IPS DF 4.7 (cell line): Measurements from ENCODE around the gene RYR2.
"Not testable (repeated sequence)": the region's sequence is repeated elsewhere in the genome, so short reads cannot be mapped to it uniquely, and the experiment has no call there.

ENCODE experiments used
- DNase-seq: peaks from one replicate; pipeline ENCODE4 v3.0.0-alpha.2; 2013; ENCODE audit warnings: low spot score; ENCODE audit errors: extremely low read depth

RYR2 gene

DNA sequence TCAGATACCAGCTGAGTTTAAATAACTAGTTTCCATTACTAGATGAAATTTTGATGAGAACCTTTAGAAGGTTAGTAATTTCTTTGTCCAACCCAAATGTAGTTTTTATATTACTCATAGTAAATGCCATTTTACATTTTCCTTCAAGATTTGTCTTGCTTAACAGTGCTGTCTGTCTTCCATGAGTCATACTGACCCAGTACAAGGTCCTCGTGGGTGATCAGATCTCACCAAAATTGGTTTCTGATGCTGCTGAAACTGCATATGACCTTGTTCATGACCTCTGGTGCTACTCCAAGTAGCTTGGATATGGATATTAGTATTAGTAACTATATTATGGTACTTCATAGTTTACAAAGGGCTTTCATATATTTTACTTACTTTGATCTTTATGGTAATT is 207.1 kb downstream of the RYR2 start:
- DNase-seq, result no peak

DNA sequence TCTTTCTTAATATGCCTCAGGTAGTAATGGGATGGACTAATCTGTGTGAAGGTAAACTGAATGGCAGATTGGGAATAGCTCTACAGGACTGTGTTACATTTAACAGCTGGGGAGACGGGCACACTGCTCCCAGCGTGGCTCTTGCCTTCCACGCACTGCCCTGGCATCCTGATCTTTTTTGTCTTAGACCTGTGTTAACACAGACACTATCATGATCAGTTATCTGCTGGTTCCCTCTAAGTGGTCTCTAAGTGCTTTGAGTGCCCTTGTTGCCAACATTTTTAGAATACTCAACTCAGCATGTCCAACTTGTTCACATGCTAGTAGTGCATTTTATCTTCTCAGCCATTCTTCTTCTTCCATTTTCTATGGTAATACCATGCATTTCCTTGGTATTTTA is 208.1 kb downstream of the RYR2 start:
- DNase-seq, result no peak

DNA sequence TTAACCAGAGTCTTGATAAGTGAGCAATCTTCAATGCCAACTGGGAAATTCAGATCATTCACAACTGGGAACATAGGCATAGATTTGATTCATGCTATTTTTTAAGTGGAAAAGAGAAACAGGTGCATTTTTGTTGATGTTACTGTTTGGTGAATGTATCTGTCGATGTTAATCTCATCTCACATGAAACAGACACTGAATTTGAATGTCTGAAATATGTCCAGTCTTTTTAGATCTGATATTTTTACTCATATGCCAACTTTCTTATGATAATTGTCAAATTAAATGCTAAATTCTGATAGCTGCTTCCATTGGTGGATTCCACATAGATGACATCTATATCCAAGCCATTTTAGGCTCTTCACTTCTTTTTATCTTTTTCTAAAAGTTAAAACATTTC is 213.1 kb downstream of the RYR2 start:
- DNase-seq, result no peak

DNA sequence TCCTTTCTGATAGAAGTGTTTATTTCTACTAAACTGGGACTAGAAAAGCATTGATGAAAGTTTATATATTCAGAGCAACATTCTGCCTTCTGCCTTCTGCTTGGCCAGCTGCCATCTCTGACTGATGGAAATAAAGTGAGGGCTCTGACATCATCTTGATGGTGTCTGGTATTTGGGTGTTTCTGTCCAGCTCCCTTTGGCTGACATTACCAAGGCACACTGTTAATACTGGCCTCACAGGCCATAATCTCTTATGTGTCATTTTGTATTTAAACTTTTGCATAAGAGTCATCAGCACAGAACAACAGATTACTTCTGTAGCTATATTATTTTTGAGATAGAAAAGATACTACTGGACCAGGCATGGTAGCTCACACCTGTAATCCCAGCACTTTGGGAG is 216.9 kb downstream of the RYR2 start:
- no peak for DNase-seq

DNA sequence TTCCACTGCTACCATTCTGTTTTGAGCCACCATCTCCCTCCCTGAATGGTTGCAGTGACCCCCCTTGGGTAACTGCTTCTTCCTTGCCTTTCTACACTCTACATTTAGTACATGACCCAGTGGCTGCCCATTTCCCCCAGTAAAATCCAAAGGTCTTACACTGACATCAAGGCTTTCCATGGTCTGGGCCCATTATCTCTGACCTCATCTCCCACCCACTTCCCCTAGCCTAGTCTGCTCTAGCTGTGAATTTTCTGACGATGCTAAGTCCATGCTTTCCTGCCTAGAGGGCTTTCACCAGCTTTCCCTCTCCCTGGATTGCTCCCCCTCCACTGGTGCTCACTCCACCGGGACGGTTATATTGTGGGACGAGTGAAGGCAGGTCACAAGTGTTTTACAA is 219.2 kb downstream of the RYR2 start:
- no peak for DNase-seq

DNA sequence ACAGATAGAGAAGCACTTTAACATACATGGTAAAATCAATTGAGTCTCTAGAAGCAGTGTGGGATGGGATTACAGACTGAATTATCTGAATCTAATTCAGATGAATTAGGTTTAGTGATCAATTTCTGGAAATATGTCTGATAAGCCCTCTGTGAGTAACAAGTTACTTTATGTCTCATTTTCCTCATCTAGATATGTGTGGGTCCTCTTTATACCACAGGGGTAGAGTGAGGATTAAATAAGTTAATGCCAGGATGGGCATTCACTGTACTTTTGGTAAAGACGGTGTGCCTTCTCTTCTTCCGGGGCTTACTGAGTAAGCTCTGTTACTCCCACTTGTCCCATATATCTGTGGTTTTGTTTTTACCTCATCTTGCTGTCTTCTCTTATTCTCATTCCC is 225.8 kb downstream of the RYR2 start:
- no peak for DNase-seq

DNA sequence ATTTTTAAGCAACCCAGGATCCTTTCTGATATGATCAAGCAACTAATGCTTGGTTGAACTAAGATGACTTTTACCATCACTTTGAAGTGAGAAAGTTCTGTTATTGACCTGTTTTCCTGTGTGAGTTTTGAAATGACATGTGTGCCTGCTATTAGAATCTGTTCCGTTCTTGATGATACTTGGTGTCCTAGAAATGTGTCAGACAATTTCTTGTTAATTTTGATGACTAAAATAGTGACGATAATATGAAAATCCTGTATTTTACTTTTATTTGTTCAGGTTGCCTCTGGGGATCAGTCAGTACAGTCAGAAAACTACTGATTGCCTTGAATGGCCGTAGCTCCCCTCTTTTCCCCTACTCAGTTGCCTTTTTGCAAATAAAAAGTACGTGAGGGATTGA is 228.0 kb downstream of the RYR2 start:
- no peak for DNase-seq

DNA sequence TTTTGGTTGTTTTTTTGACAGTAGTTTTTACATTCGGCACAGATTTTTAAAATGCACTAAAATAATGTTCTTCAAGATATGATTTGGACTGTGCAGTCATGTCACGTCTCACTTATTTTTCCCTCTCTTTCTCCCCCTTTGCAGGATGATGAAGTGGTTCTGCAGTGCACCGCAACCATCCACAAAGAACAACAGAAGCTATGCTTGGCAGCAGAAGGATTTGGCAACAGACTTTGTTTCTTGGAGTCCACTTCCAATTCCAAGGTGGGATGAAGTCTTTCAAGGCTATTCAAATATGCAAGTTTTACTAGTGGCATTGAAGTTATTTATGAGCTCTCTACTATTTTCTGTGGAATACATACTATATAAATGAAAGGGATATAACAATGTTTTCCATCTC is 228.4 kb downstream of the RYR2 start:
- no peak for DNase-seq

DNA sequence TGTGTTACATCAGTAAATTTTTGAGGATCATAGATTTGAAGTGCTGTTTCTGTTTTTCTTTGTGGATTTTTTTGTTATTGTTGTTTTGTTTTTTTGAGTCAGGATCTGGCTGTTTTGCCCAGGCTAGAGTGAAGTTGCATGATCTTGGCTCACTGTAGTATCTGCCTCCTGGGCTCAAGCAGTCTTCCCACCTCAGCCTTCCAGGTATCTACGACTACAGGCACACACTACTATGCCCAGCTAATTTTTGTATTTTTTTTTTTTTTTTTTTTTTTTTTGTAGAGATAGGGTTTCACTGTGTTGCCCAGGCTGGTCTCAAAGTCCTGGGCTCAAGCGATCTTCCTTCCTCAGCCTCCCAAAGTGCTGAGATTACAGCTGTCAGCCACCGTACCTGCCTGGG is 236.0 kb downstream of the RYR2 start:
- not testable (repeated sequence) for DNase-seq

DNA sequence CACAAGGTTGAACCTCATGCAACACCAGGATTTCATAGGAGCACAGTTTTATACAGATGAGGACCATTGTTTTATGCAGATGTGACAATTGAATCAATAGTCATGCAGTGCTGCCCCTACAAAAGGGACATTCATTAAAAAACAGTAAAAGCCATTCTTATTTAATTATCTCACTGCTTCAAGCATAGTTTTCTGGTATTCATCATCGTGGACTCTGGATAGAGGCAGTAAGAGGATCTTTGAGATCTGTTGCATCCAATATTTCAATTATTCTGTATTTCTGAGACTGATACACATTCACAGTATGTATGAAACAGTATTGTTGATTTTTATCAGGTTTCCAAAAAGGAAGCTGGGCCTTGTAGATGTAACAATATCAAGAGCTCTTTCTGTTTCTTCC is 237.6 kb downstream of the RYR2 start:
- no peak for DNase-seq

DNA sequence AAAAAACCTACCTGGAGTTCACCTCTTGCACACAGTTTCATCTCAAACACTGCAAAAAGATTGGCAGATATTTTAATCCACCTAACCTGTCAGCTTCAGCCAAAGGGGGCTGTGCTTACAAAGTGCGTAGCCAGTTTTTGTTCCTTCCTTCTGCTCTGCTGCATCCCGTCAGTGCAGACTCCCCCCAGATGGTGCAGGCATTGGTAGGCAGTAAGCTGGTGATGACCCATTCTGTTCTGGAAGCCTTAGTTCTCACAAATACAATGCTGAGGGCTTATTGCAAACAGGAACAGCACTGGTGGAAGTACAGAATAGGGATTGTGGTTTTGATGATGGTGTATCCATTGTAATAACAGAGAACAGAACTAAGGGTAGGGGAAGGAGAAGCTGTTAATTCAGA is 239.5 kb downstream of the RYR2 start:
- no peak for DNase-seq

DNA sequence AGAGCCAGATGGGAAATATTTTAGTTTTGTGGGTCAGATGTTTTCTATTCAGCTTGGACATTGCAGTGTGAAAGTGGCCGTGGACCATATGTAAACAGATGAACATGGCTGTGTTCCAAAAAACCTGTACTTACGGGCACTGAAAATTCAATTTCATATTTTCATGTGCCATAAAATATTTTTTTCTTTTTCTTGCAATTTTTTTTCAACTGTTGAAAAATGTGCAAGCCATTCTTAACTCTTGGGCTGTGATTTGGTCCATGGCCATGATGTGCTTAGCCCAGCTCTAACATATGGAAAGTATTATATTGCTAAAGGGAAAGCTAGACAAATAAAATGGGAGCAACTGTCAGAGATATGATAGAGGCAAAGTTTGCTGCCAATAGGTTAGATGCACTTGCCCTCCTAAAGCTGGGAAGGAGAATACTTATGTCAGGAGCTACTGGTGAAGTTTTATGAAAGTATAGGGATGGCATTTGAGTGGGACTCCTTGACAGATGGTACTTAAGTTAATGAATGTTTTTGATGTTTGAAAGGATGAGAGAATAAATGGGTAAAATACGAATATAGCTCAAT is 240.3 kb downstream of the RYR2 start:
- DNase-seq, result no peak

DNA sequence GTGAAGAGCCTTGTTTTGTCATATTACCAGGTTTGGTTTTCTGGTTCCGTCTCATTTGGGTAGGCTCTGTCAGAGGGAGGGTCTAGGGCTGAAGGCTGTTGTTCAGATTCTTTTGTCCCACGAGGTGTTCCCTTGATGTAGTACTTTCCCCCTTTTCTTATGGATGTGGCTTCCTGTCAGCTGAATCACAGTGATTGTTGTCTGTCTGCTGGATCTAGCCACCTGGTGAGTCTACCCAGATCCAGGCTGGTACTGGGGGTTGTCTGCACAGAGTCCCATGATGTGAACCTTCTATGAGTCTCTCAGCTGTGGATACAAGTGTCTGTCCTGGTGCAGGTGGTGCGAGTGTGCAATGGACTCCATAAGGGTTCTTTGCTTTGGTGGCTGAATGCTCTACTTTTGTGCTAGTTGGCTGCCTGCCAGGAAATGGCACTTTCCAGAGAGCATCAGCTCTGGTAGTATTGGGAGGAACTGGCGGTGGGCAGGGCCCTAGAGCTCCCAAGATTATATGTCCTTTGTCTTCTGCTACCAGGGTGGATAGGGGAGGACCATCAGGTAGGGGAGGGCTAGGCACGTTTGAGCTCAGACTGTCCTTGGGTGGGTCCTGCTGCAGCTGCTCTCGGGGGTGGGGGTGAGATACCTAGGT is 246.0 kb downstream of the RYR2 start:
- peak; percentile 56 for DNase-seq

DNA sequence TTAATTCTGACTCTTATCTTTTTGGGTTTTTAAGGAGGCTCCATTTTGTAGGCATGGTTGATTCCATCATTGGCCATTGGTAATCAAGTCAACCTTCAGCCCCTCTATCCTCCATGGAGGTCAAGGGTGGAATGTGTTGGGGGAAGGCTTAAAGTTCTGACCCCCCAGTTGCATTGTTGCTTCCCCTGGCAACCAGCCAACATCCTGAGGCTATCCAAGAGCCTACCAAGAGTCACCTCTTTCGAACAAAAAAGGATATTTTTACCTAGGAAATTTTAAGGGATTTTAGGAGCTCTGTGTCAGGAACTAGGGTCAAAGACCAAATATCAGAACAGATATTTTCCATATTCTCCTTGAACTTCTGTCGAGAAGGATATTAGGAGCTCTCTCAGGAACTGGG is 251.8 kb downstream of the RYR2 start:
- DNase-seq, result no peak

DNA sequence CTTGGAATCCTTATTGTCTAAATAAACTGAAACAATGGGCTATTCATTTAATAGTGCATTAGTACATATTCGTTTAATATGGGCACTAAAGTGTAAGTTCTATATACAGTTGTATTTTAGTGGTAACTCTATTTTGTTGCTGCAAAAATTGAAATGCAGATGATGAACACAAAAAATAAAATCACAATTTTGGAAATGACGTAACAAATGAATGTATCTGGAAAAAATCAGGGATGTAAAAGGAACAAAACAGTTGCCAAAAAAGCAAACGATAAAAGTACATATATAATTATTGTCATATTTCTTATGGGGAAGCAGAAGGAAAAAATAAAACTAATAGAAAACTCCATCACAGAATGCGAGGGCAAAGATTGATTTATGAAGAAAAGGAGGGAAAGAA is 254.9 kb downstream of the RYR2 start:
- DNase-seq, result no peak

DNA sequence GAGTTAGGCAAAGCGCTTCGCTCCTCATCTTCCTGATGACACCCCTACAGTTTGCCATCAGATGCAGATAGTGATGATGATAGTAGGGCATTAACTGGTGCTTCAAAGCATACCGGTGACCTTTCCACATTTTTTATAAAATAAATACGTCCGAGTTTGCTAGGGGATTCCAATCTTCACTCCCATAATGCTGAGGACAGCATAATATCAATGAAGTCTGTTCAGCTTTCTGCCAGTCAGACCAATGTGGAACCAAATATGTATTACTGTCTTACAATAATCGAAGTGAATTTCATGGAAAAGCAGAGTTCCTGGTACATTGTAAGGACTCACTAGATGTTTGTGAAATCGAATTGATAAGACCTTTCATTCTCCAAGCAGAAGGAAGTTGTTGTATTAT is 258.7 kb downstream of the RYR2 start:
- DNase-seq, result no peak

DNA sequence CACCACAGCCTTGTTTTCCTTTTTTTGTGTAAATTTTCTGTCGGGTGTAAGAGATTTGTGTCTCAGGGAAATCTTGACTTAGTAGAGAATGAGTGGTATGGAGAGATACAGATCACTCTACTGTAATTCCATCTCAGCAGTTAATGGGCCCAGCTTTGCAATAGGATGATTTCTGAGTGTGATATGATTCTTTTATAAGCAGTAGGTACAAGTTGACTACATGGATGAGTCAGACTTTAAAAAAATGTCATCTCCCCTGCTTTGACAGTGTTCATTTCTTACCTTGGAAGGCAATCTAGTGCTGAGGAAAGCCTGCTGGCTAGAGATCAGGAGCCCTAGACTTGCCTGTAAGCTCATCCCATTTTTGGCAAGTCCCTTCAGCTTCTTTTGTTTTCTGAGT is 261.9 kb downstream of the RYR2 start:
- DNase-seq, result no peak

DNA sequence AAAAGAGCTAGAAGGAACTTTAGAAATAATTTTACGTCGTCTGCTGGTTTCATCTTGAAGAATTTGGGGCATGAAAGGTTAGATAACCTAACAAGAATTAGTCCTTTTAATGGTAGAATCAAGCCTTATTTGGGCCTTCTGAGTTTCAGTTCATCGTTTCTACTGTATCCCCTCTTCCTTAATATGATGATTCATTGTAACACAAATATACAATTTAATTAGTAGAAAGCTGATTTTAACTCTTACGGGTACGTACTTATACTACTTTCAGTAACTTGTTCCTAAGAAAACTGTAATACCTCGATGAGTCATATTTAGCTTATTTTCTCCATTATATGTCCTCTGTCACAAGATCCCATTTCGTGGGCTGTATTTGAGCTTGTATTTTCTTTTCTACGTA is 264.7 kb downstream of the RYR2 start:
- DNase-seq, result no peak

DNA sequence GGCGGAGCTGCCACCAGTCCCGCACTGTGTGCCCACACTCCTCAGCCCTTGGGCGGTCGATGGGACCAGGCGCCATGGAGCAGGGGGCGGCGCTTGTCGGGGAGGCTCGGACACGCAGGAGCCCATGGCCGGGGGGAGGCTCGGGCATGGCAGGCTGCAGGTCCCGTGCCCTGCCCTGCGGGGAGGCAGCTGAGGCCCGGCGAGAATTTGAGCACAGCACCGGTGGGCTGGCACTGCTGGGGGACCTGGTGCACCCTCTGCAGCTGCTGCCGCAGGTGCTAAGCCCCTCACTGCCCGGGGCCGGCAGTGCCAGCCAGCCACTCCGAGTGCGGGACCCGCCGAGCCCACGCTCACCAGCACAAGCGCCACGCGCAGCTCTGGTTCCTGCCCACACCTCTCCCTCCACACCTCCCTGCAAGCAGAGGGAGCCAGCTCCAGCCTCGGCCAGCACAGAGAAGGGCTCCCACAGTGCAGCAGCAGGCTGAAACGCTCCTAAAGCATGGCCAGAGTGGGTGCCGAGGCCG is 267.7 kb downstream of the RYR2 start:
- no peak for DNase-seq

DNA sequence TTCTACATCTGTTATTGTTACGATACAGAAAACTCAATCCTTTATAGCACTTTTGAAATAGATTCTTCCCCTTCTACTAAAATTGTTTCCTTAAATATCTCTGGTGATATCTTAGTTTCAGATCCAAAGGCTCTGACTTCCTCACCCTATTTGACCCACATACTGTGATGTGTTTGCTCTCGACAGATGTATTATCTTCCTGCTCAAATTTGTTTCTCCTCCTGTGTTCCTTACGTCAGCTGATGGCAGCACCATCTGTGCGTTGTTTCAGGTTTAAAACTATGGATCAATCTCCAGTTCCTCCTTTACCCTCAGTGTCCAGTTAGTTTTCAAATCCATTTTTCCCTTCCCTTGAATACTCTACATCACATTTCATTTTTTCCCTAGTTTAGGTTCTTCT is 274.4 kb downstream of the RYR2 start:
- DNase-seq, result no peak

DNA sequence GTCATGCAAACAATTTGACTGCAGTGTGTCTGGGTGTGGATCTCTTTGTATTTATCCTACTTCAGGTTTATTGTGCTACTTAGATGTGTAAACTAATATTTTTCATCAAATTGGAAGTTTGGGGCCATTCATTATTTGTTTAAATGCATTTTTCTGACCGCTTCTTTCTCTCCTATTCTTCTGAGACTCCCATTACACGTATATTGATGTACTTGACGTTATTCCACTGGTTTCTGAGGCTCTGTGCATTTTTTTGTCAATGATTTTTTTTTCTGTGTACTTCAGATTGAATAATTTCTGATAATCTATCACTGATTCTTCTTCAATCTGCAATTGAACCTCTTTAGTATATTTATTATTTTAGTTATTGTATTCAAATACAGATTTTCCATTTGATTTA is 276.8 kb downstream of the RYR2 start:
- DNase-seq, result no peak

DNA sequence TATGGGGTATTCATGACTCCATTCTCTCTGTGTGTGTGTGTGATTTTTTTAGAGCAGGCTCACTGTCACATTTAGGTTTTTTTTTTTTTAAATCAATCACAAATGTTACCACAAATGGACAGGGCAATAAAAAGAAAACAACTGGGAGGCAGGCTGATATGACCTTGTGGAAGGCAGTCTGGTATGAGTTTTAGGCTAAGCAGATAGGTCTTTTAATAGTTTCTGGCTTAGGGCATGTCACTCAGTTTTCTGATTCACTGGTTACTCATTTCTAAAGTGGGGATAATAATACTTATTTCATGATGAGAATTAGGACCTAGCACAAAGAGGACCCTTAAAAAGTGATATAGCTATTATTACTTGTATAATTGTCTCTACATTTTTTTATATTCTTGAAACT is 278.9 kb downstream of the RYR2 start:
- DNase-seq, result no peak

DNA sequence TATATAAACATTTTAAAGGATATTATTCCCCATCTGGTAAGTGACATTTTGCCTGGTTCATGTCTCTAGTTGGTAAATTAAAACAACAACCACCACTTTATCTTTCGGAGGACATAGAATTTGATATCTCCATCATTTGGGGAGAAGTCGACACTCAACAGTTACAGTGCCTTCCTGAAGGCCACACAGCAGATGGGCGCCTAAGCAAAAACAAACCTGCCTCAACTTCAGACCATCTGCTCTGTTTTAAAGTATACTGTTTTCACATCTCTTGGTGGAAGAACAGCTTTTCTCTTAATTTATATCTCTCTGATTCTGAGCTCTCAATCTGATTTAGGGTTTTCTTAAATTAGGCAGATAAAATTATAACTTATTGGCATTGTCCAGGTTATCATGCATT is 282.2 kb downstream of the RYR2 start:
- no peak for DNase-seq

DNA sequence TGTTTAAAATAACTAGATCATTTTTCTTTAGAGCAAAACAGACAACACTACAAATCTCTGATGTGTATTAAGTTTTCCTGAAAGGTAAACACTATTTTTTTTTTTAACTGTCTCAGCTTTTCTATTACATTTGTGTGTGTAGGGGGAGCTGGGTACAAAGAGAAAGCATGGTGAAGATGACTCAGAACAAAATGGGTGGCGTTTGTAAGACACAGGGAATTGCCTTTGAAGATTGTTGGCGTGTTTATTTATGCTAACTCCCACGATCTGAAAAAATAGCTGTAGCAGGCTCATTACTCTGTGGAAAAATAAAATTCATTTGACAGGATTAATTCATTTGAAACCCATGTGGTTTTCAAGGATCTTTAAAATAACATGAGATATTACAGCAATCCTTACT is 285.1 kb downstream of the RYR2 start:
- no peak for DNase-seq
